ENCODE results near the gene OPTC. TPM values are rescaled to one million over a fixed set of nuclear protein-coding genes. Genes with fewer than 3 reads are reported as not detected.

The OPTC gene
- total RNA-seq, 1 donor from 2014 or later: not detected

DNA sequence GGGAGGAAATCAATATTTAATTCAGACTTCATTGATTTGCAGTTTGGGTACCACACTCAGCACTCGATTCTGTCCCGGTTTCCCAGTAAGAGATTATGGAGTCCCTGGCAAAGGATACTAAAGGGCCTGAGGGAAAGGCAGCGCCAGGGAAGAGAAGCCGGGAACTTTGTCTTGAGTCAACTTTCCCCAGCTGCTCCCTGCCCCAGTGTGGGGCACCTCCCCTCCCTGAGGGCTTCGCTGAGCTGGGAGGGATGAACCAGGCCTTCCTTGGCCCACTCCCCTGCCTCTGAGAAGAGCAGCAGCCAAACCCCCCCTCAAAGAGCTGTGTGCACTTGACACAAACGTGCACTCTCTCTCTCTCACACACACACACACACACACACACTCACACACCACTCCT is 32.6 kb downstream of the OPTC start:
- no peak for DNase-seq (ENCODE audit: low spot score)
- intact Hi-C loops (cut with DNase I): no loop called here

DNA sequence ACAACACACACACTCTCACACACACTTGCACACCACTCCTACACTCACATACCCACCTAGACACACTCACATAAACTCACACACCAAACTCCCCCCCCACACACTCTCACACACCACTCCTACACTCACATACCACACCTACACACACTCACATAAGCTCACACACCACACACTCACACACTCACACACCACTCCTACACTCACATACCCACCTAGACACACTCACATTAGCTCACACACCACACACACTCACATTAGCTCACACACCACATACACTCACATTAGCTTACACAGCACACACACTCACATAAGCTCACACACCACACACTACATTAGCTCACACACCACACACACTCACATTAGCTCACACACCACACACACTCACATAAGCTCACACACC is 33.1 kb downstream of the OPTC start:
- intact Hi-C loops (cut with DNase I): no loop called here
- DNase-seq (ENCODE audit: low spot score): no peak

DNA sequence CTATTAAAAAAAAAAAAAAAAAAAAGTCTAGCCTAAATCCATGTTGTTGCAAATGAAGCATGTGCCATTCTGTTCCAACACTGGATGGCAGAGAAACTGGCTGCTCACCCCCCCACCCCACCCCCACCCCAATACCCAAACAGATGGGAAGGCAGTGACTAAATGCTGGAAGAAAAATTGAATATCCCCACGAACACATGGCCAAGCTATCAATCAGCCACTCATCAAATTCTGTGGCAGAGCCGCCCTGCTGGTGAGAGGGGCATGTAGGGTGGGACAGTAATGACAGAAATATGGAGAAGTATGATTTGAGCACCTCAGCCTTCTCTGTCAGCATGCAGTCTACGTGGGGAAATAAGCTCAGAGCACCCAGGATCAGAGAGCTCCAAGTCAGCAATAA is 34.1 kb downstream of the OPTC start:
- DNase-seq (ENCODE audit: low spot score): no peak

DNA sequence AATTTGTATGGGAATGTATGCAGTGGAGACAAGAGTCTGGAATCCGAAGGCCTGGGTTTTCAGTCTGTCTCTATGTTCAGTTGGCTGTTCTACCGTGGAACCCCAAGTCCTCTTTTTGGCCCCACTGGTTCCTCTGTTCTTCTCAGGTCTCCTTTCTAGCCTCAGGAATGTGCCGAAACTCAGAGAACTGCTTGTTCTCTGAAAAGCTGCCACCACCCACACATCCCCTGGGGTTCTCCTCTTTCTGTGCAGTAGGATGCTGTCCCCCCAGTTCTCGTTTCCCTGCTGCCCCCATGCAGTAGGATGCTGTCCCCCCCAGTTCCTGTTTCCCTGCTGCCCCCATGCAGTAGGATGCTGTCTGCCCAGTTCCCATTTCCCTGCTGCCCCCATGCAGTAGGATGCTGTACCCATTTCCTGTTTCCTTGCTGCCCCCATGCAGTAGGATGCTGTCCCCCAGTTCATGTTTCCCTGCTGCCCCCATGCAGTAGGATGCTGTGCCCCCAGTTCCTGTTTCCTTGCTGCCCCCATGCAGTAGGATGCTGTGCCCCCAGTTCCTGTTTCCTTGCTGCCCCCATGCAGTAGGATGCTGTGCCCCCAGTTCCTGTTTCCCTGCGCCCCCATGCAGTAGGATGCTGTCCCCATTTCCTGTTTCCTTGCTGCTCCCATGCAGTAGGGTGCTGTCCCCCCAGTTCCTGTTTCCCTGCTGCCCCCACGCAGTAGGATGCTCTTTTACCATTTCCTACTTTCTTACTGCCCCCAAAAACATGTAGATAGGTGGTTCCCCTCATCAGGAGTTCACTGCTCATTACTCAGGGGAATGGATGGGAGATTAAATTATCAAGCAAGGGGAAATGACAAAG is 35.3 kb downstream of the OPTC start:
- DNase-seq (ENCODE audit: low spot score): no peak
- intact Hi-C loops (cut with DNase I): no loop called here

More for the DNA sequence above, 34.1 kb downstream of the OPTC start:
- intact Hi-C loops (cut with DNase I): no loop called here

DNA sequence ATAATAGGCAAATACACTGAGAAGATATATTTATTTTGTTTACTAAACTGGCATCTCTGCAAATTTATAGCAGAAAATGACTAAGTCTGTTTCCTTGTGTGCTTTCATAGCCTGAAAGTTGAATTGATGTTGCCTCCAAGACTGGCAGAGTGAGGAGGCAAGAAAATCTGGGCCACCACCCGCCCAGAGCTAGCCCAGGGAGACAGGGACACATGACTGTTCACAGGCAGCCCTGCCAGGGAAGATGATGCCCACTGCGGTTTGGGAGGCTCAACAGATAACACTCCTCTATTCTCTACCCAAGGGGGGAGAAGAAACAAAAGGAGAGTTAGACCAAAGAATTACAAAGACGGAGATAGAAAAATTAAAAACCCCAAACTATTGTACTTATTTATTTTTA is 37.1 kb downstream of the OPTC start:
- intact Hi-C loops (cut with DNase I): no loop called here
- no peak for DNase-seq (ENCODE audit: low spot score)

DNA sequence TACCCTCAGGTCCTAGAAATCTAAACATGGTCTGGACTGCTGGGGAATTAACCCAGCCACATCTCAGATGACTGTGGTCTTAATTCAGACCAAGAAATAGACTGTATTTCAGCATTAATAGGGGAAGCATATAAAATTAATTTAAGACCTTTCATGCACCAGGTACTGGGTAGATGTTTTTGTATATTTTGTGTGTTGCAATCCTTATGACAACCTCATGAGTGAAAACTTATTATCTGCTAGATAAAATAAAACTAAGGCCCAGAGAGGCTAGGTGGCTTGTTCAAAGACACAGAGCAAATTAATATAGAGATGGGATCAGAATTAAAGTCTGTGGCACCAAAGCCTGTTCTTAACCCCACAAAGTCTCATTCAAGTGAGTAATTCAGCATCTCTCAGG is 40.1 kb downstream of the OPTC start:
- no peak for DNase-seq (ENCODE audit: low spot score)
- intact Hi-C loops (cut with DNase I): no loop called here

- intact Hi-C loops (cut with DNase I): no loop called here
- no peak for DNase-seq (ENCODE audit: low spot score)
These were observed 40.6 kb downstream of the OPTC start for GRCh38 chr1:203534526-203534925.

GRCh38 chr1:203536575-203536974 is 42.6 kb downstream of the OPTC start:
- no peak for DNase-seq (ENCODE audit: low spot score)
- intact Hi-C loops (cut with DNase I): no loop called here

DNA sequence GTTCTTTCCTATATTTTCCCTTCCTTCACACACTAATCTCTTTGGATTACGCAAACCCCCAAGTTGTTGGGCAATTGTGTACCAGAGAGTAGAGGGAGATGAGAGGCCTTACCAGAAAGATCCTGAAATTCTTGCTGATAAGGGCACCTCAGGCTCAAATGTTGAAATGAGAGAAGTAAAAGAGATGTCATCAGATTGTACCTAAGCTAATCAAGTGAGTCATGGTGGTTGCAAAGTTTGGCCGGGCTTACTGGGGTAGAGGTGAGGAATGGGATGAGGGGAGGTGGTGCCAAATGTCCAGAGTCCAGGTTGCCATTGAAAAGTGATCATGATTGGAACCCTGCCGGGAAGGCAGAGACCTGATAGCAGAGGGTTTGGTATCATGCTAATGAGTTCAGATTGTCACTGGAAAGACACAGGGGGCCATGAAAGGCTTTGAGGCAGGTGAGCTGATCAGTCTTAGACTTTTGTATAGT is 43.1 kb downstream of the OPTC start:
- no peak for DNase-seq (ENCODE audit: low spot score)

DNA sequence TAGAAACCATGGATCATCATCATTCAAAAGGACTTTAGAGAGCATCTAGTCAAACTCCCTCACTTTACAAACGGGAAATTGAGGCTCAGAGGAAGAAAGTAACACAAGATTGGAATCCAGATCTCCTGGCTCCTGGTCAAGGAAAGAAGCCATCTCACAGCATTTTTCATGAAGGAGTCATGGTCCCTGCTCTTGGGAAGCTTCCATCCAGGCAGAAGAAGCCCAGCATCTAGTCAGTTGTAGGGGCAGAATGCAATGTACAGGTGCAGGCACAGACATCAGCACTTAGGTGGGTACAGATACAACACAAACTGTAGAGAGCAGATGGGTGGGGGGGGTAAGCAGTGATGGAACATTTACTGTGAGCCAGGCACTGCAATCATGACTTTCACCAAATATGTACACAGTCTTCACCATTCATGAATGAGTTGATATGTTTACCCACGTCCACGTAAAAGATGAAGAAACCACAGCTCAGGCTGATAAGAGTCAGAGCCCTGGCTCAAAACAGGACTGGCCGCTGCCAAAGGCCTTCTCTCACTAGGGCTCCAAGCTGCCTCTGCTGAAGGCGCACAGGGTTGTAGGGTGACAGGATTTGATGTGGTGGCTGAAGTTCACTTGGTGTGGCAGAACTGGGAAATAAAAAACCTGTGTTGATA is 44.0 kb downstream of the OPTC start:
- DNase-seq (ENCODE audit: low spot score): no peak
- intact Hi-C loops (cut with DNase I): no loop called here

More for the DNA sequence above, 43.1 kb downstream of the OPTC start:
- intact Hi-C loops (cut with DNase I): no loop called here

- DNase-seq (ENCODE audit: low spot score): no peak
- intact Hi-C loops (cut with DNase I): no loop called here
These were observed 44.8 kb downstream of the OPTC start for GRCh38 chr1:203538726-203539125.

DNA sequence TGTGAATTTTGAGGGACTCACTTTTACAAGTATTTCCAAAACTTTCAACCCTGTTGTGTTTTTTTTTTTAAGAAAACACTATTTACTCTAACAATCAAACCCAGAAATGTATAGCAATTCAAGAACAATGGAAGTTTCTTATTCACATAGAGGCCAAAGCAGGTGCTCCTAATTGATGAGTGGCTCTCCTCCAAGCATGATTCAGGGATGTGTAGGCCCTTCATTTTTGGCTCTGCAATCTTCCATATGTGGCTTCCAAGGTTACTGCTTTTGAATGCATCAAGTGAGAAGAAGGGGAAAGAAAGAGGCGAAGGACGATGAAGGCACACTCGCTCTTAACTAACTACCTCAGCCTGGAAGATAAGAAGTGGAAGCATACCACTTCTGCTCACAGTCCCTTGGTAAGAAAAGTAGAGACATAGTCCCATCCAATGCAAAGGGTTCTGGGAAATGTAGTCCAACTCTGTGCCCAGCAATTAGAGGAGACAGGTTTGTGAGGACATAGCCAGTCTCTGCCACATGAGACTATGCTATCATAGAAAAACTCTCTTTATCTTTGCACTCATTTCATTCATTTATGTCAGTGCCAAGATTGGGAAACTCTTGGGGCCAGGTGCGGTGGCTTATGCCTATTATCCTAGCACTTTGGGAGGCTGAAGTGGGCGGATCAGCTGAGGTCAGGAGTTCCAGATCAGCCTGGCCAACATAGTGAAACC is 46.0 kb downstream of the OPTC start:
- no peak for DNase-seq (ENCODE audit: low spot score)
- intact Hi-C loops (cut with DNase I): no loop called here

DNA sequence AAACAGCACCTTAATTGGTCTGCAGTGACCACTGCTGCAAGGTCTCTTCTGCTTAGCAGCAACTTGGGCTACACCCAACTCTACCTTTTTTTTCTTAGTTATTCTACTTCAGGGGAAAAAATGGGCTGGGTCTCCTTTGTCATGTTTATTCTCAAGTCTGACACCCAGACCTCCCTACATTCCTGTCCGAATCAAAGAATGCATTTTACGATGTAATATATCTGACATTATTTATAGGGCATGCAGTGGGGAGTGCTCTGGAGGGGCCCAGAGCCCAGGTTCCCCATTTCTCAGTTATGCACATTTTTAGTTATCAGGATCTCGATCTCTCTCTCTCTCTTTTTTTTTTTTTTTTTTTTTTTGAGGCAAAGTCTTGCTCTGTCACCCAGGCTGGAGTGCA is 50.5 kb downstream of the OPTC start:
- intact Hi-C loops (cut with DNase I): no loop called here
- DNase-seq (ENCODE audit: low spot score): no peak

DNA sequence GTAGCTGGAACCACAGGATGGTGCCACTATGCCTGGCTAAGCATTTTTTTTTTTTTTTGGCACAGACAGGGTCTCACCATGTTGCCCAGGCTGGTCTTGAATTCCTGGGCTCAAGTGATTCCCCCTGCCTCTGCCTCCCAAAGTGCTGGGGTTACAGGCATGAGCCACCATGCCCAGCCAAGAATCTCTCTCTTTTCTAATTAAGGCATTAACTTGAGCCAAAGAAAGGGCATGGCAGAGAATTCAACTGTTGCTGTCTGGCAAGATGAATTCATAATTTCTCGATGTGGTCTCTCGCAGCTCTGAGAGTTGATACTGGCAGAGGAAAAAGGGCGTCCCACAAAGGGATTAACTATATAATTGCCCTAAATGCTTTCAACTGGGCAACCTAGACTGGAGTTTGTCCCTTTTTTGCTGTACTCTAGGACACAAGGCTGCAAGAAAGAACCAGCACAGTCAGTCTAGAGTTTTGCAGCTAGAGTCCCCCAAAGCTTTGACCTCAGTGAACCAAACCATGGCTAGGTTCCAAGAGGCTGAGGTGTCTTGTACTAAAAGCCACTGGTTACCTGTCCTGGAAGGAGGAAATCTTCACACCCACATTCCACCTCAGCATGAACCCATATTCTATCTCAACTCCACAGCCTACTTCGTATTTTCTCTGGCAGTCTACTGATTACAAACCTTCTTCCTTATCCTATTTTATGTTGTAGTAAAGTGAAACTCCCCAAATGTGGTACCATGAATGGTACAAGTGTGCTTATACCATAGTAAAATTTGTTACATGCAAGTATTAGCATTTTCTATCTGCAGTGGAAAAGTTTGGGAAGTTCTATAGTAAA is 51.2 kb downstream of the OPTC start:
- DNase-seq (ENCODE audit: low spot score): no peak
- intact Hi-C loops (cut with DNase I): no loop called here

DNA sequence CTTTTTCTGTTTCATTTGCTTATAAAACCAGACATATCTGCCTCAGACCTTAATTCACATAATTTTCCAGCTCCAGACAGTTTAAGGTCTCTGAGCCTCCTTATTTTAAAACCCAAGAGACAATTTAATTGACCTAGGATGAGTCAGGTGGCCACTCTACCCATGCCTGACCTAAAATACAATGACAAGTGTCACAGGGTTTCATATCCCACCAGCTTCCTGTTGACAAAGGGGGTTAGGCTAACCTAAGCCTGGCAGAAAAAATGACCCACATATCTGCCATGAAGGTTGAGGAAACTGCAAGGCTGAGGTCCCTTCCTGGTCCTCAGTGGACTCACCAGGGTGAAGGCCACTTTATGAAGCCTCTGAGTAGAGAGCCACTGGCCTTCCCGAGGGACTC is 52.3 kb downstream of the OPTC start:
- intact Hi-C loops (cut with DNase I): no loop called here

GRCh38 chr1:203547147-203547546 is 53.2 kb downstream of the OPTC start:
- intact Hi-C loops (cut with DNase I): no loop called here
- DNase-seq (ENCODE audit: low spot score): no peak

More for the DNA sequence above, 52.3 kb downstream of the OPTC start:
- no peak for DNase-seq (ENCODE audit: low spot score)

GRCh38 chr1:203547771-203548421 is 53.9 kb downstream of the OPTC start:
- intact Hi-C loops (cut with DNase I): no loop called here

DNA sequence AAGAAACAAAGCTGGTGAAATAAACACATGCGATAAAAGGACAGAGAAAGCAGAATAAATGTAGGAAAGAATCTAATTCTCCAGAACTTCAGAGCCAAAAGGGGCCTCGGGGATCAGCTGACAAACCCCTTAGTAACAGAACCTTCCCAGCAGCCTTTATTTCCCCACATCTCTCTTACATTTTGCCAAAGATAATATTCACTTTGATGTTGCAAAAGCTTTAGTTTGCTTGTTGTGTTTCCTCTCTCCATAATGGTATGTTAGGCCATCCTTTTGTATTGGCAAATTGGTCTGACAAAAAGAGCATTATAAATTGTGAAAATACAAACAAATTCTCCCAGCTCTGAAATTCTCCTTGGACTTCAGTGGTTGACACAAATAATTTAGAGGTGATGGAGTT is 54.9 kb downstream of the OPTC start:
- intact Hi-C loops (cut with DNase I): no loop called here
- DNase-seq (ENCODE audit: low spot score): no peak

More at GRCh38 chr1:203547771-203548421, 53.9 kb downstream of the OPTC start:
- peak; percentile 26 for DNase-seq (ENCODE audit: low spot score)

GRCh38 chr1:203549309-203549708 is 55.4 kb downstream of the OPTC start:
- intact Hi-C loops (cut with DNase I): no loop called here
- no peak for DNase-seq (ENCODE audit: low spot score)

Data from cardiac septum (tissue), 1 donor.